Measurements from ENCODE around the gene KCNJ4.

KCNJ4 gene

GRCh38 chr22:38485783-38486182 lies 30.8 kb upstream of the KCNJ4 start:
- in situ Hi-C loops (cut with HindIII; ENCODE audit: low sequenced_read_pairs): no loop called here
- H3K4me3 ChIP-seq (ENCODE audit: low read depth, low read length): no peak overlapping the region
- TF ChIP-seq, protein P1, sequence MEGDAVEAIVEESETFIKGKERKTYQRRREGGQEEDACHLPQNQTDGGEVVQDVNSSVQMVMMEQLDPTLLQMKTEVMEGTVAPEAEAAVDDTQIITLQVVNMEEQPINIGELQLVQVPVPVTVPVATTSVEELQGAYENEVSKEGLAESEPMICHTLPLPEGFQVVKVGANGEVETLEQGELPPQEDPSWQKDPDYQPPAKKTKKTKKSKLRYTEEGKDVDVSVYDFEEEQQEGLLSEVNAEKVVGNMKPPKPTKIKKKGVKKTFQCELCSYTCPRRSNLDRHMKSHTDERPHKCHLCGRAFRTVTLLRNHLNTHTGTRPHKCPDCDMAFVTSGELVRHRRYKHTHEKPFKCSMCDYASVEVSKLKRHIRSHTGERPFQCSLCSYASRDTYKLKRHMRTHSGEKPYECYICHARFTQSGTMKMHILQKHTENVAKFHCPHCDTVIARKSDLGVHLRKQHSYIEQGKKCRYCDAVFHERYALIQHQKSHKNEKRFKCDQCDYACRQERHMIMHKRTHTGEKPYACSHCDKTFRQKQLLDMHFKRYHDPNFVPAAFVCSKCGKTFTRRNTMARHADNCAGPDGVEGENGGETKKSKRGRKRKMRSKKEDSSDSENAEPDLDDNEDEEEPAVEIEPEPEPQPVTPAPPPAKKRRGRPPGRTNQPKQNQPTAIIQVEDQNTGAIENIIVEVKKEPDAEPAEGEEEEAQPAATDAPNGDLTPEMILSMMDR (IDR thresholded peaks at IDR 0.05; ENCODE audit: low read depth, low read length): no peak
- no peak for DNase-seq (ENCODE audit: low read depth, low spot score)

DNA sequence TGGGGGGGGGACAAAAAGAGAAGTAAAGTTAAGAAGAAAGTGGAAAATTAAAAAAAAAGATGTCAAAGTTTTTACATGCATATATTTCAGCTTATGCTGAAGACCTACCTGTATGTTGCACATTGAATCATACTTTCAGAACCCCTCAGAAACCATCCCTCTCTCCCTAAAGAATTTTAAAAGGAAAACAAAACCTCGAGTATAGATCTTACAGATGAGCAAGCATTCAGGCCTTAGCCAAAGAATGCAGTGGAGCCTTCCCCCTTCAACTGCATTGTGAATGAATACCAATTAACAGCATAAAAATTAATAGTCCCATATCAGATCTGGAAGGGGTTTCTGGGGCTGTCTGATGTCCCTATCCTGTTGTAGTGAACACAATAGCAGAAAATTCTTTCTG lies 29.2 kb upstream of the KCNJ4 start:
- no peak for DNase-seq (ENCODE audit: low read depth, low spot score)
- TF ChIP-seq, protein P1 (IDR thresholded peaks at IDR 0.05; ENCODE audit: low read depth, low read length): no peak
- in situ Hi-C loops (cut with HindIII; ENCODE audit: low sequenced_read_pairs): no loop called here
- no peak overlapping the region for H3K4me3 ChIP-seq (ENCODE audit: low read depth, low read length)

GRCh38 chr22:38482662-38483308 lies 27.8 kb upstream of the KCNJ4 start:
- in situ Hi-C loops (cut with HindIII; ENCODE audit: low sequenced_read_pairs): no loop called here
- no peak overlapping the region for H3K4me3 ChIP-seq (ENCODE audit: low read depth, low read length)
- TF ChIP-seq, protein P1 (IDR thresholded peaks at IDR 0.05; ENCODE audit: low read depth, low read length): no peak
- no peak for DNase-seq (ENCODE audit: low read depth, low spot score)

- in situ Hi-C loops (cut with HindIII; ENCODE audit: low sequenced_read_pairs): no loop called here
- TF ChIP-seq, protein P1 (IDR thresholded peaks at IDR 0.05; ENCODE audit: low read depth, low read length): no peak
- H3K4me3 ChIP-seq (ENCODE audit: low read depth, low read length): no peak overlapping the region
- no peak for DNase-seq (ENCODE audit: low read depth, low spot score)
Observed at GRCh38 chr22:38481871-38482332, 26.9 kb upstream of the KCNJ4 start.

GRCh38 chr22:38481162-38481870 lies 26.3 kb upstream of the KCNJ4 start:
- TF ChIP-seq, protein P1 (IDR thresholded peaks at IDR 0.05; ENCODE audit: low read depth, low read length): no peak
- no peak overlapping the region for H3K4me3 ChIP-seq (ENCODE audit: low read depth, low read length)
- in situ Hi-C loops (cut with HindIII; ENCODE audit: low sequenced_read_pairs): no loop called here
- no peak for DNase-seq (ENCODE audit: low read depth, low spot score)

DNA sequence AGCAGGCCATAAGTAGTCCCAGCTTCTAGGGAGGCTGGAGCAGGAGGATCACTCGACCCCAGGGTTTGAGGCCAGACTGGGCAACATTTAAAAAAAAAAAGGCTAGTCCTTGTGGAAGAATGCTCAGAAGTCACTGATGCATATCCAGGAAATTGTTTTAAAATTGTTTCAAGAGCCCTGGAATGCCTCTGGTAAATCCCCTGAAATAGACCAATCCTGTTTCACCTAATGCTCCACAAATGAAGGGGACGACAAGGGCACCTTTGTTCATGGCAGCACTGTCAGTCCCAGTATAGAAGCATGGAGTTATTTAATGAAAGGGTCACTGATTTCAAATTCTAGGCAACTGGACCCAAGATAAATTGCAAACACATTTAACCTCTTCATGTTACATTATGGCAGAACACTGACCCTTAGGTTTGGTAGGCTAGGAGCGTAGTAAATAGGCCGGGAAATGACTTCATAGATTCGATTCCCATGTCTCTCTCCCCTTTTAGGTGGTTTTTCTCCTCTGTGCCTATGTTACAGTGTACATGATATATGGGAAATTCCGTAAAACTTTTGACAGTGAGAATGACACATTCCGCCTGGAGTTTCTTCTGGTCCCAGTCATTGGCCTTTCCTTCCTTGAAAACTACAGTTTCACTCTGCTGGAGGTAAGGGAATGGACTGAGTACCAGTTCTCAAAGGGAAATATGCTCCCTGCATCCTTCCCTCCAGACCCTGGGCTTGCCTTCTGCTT lies 24.3 kb upstream of the KCNJ4 start:
- no peak for DNase-seq (ENCODE audit: low read depth, low spot score)
- in situ Hi-C loops (cut with HindIII; ENCODE audit: low sequenced_read_pairs): no loop called here
- TF ChIP-seq, protein P1 (IDR thresholded peaks at IDR 0.05; ENCODE audit: low read depth, low read length): no peak
- H3K4me3 ChIP-seq (ENCODE audit: low read depth, low read length): no peak overlapping the region
